ENCODE measurements around the gene TRIM41. TPM values are rescaled to one million over a fixed set of nuclear protein-coding genes. Genes with fewer than 3 reads are reported as not detected.
"Not testable (repeated sequence)": the region's sequence is repeated elsewhere in the genome, so short reads cannot be mapped to it uniquely, and the experiment has no call there.

The TRIM41 gene
- total RNA-seq, 1 donor from 2014 or later = 47.6 TPM

DNA sequence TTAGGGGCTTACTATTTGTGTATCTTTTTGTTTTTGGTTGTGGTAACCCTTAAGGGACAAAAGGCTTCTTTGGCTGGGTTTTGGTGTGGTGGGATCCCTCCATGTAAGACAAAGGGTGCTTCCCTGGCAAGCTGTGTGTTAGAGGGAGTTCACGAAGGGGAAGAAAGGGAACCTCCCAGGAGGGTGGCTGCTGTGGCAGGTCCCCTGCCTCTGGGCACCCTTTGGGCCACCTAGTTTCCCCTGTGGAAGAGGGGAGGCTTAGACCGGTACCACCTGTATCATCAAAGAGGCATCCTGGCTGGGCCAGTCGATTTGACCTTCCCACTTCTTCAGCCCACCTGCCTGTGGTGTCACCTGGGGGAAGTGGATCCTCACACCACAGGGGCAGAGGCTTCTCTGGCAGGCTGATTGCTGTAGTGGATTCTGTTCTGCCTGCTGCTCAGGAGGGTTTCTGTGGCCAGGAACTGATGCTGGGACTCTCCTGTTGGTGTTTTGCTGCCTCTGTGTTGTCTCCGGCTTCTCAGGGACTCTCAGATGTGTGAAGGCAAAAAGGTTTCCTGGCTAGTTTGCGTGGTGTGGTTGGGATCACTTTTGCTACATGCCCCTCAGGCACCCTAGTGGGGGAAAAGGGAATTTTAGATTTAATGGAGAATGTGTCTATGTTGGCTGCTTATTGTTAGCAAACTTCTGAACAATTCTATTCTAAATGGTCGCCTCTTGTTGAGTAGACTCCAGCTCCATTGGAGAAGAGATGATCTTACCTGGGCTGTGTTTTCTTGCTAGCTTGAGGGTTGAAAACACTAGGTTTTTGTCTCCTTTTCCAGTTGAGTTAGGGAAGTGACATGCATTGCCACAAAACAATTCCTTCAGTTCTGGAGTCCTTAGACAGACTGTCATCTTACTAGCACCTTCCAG lies 61.0 kb downstream of the TRIM41 start:
- not testable (repeated sequence) for DNase-seq (ENCODE audit: low spot score)

Other genes with a start within 250 kb of the TRIM41 start
- 0.09 TPM for gene BTNL3, start 234.4 kb upstream of the TRIM41 start, total RNA-seq
- gene BTNL9, start 183.0 kb upstream of the TRIM41 start, total RNA-seq = 11.5 TPM
- gene OR2V1, start 92.1 kb upstream of the TRIM41 start, total RNA-seq = not detected
- not detected for gene OR2V2, start 75.7 kb upstream of the TRIM41 start, total RNA-seq
- gene TRIM7, start 18.1 kb upstream of the TRIM41 start, total RNA-seq = 1.2 TPM
- gene RACK1, start 20.6 kb downstream of the TRIM41 start, total RNA-seq = 1,033 TPM
- gene TRIM52, start 37.9 kb downstream of the TRIM41 start, total RNA-seq = 22.8 TPM
- gene OR4F3, start 144.0 kb downstream of the TRIM41 start, total RNA-seq = not detected